ENCODE data around the gene ERBIN. TPM values are rescaled to one million over a fixed set of nuclear protein-coding genes. Genes with fewer than 3 reads are reported as not detected.
"Not testable (repeated sequence)": the region's sequence is repeated elsewhere in the genome, so short reads cannot be mapped to it uniquely, and the experiment has no call there.

Gene ERBIN
- total RNA-seq, 2 experiments from 2014 or later: 44.8 to 52.3 TPM

DNA sequence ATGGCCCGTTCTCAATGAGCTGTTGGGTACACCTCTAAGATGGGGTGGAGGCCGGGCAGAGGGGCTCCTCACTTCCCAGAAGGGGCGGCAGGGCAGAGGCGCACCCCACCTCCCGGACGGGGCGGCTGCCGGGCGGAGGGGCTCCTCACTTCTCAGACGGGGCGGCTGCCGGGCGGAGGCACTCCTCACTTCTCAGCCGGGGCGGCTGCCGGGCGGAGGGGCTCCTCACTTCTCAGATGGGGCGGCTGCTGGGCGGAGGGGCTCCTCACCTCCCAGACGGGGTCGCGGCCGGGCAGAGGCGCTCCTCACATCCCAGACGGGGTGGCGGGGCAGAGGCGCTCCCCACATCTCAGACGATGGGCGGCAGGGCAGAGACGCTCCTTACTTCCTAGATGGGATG lies 31.3 kb downstream of the ERBIN start:
- POLR2A ChIA-PET; ATAC-seq; intact Hi-C loops (cut with DNase I, micrococcal nuclease); H3K9me3 Mint-ChIP-seq (ENCODE audit: low read depth); H3K27me3 Mint-ChIP-seq; DNase-seq; H3K27ac Mint-ChIP-seq; H3K4me3 Mint-ChIP-seq; CTCF ChIA-PET: not testable (repeated sequence)
- Mint-ChIP-seq H3K36me3 (ENCODE audit: low read depth) (peaks cover 22% of the 10 kb centered on the region), H3K4me1 (peaks cover 58% of the 10 kb centered on the region)

DNA sequence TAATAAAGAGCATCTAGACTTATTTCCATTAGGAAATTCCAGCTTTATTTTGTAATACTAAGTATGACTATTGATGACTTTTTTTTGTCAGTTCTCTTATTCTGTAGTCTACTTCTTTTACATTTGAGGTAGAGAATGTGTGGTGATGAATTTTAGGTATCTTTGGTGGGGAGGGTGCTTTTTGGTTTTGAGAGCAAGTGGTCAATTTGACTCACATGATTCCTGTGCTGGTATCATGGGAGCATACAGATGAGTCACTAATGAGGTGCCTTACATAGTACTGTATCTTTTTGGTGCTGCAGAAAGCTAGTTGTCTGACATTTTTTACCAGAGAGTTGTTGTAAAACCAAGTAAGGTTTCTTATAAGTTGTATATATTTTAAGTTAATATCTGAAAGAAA lies 35.3 kb downstream of the ERBIN start:
- peak overlapping the region; percentile 68 for H3K27ac Mint-ChIP-seq
- peaks cover 3% of the 10 kb centered on the region for H3K9me3 Mint-ChIP-seq (ENCODE audit: low read depth)
- CTCF ChIA-PET: interaction anchor here (0.6 to 0.8 kb wide), 2 partner anchors 8 to 41 kb away, joined by 3 to 4 read pairs; no protein-coding TSS in a partner anchor
- no peaks in the 10 kb centered on the region for H3K27me3 Mint-ChIP-seq
- H3K4me3 Mint-ChIP-seq: no peak overlapping the region
- intact Hi-C loops (cut with DNase I, micrococcal nuclease): loop anchor here (1.0 to 5.0 kb wide), 2 partner anchors 34 to 35 kb away; partner anchors contain the start of gene ERBIN (in 2 of the 2)
- ATAC-seq (peak; percentile 95), DNase-seq (peak; percentile 28)
- H3K4me1 Mint-ChIP-seq: peaks cover 64% of the 10 kb centered on the region
- peaks cover 13% of the 10 kb centered on the region for H3K36me3 Mint-ChIP-seq (ENCODE audit: low read depth)
- POLR2A ChIA-PET: interaction anchor here (0.5 to 0.6 kb wide), 2 partner anchors 20 to 122 kb away, joined by 3 to 5 read pairs; no protein-coding TSS in a partner anchor

DNA sequence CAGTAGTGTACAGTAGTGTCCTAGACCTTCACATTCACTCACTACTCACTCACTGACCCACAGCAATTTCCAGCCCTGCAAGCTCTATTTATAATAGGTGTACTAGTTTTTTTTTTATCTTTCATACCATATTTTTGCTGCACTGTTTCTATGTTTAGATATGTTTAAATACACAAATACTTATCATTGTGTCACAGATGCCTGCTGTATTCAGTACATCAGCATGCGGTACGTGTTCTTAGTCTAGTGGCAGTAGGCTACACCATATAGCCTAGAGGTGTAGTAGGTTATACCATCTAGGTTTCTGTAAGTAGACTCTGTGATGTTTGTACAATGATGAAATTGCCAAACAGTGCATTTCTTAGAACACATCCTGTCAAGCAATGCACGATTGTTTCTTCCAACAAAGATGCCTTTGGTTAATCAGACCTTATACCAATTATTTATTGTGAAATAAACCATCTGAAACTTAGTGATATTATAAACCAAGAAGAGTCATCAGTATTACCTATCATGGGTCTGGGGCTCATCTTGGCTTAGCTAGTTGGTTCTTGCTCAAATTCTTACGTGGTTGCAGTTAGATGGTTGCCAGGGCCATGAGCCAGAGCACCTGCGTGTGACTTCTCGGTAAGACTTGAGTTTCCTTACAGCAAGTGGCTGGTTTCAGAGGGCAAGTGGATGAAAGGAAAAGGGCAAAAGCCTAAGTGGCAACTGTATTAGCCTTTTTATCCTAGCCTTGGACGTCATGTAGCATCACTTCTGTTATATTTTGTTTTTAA lies 41.1 kb downstream of the ERBIN start:
- ChIA-PET CTCF (interaction anchor here (0.9 kb wide), 1 partner anchor 16 kb away, joined by 4 read pairs; no protein-coding TSS in a partner anchor), POLR2A (no interaction called here)
- H3K36me3 Mint-ChIP-seq (ENCODE audit: low read depth): peaks cover 3% of the 10 kb centered on the region
- intact Hi-C loops (cut with DNase I, micrococcal nuclease): no loop called here
- ATAC-seq (peak; percentile 70), DNase-seq (peak; percentile 11)
- H3K4me1 Mint-ChIP-seq: peaks cover 72% of the 10 kb centered on the region
- H3K27me3 Mint-ChIP-seq: no peaks in the 10 kb centered on the region
- H3K4me3 Mint-ChIP-seq: no peak overlapping the region
- no peaks in the 10 kb centered on the region for H3K9me3 Mint-ChIP-seq (ENCODE audit: low read depth)
- peak overlapping the region; percentile 55 for H3K27ac Mint-ChIP-seq

DNA sequence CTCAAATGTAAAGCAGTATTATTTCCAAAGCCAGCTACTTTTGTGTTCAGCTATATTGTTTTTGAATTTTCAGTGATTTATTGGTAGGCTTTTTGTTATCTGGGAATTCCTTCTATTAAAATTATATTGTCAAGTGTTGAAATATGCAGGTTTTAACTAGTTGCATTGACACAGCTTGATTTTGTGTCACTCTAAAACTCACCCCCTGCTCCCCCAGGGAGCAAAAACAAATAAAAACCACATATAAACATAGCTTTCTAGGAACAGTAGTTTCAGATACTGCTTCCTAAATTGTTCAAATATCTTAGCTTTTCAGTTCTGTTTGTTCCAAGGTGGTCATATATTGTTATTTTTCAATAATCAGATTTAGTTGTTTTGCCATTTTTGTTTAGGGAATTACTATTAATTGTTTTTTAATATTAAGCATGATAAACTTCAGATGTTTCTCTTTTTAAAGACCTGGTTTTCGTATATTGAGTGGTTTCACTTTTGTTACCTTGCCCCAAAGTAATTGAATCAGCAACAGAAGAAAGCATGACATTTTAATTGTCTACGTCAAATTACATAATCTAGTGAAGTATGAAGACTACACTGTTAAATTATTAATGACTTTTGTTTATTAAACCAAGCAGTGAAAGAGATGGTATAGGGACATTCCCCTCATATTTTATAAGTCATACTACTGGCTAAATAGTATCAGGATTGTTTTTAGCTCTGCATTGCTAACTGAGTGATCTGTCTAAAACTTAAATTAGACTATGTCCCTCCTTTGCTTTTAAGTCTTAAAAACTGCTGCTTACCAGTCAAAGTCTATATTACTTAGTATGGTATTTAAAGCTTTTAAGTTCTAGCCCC lies 43.4 kb downstream of the ERBIN start:
- ATAC-seq: no peak
- intact Hi-C loops (cut with DNase I, micrococcal nuclease): no loop called here
- ChIA-PET CTCF (interaction anchor here (0.6 to 1.4 kb wide), 5 partner anchors 8 to 207 kb away, joined by 3 to 6 read pairs (median 3); no protein-coding TSS in a partner anchor), POLR2A (interaction anchor here (0.5 kb wide), 1 partner anchor 265 kb away, joined by 6 read pairs; no protein-coding TSS in a partner anchor)
- Mint-ChIP-seq H3K36me3 (ENCODE audit: low read depth) (peaks cover 14% of the 10 kb centered on the region), H3K4me3 (peak overlapping the region; percentile 47), H3K27me3 (no peaks in the 10 kb centered on the region), H3K9me3 (ENCODE audit: low read depth) (no peaks in the 10 kb centered on the region), H3K4me1 (peaks cover 67% of the 10 kb centered on the region), H3K27ac (peak overlapping the region; percentile 33)
- no peak for DNase-seq

DNA sequence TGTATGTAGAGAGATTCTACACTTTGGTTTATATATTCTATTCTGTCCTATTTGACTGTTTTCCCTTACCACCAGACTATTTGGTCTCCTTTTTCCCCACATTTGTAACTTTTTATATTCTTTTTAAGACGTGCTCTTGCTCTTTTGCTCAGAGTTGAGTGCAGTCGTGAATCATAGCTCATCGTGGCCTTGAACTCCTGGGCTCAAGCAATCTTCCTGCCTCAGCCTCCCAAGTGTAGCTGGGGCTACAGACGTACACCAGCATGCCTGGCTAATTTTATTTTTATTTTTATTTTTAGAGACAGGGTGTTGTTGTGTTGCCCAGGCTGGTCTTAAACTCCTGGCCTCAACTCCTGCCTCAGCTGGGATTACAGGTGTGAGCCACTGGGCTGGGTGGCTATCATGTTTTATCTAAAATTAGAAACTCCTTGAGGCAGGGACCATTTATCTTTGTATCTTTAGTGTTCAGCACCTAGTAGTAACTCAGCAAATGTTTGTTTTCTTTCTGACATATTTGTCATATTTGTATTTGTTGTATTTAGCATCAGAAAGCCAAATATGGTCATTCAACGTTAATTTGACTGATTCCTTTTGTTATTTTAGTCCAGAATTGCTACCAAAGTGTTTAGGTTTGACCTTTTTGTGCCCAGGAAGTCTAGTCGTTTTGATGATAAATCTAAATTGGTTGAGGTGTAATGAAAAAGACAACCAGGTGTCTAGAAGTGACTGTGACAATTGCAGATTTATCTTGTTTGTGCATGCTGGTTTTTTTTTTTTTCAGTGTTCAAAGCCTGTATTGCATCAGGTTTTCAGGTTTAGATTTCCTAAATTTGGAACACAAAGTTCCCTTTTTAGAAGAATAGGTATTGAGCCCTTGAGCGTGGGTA lies 44.3 kb downstream of the ERBIN start:
- peak; percentile 34 for ATAC-seq
- Mint-ChIP-seq H3K27ac (peak overlapping the region; percentile 76), H3K4me1 (peaks cover 64% of the 10 kb centered on the region), H3K9me3 (ENCODE audit: low read depth) (no peaks in the 10 kb centered on the region), H3K36me3 (ENCODE audit: low read depth) (peaks cover 16% of the 10 kb centered on the region), H3K27me3 (no peaks in the 10 kb centered on the region), H3K4me3 (peak overlapping the region; percentile 47)
- intact Hi-C loops (cut with DNase I, micrococcal nuclease): no loop called here
- ChIA-PET CTCF (interaction anchor here (0.6 to 1.4 kb wide), 3 partner anchors 45 to 208 kb away, joined by 3 to 4 read pairs (median 3); no protein-coding TSS in a partner anchor), POLR2A (interaction anchor here (0.6 kb wide), 1 partner anchor 26 kb away, joined by 6 read pairs; no protein-coding TSS in a partner anchor)
- DNase-seq: no peak

DNA sequence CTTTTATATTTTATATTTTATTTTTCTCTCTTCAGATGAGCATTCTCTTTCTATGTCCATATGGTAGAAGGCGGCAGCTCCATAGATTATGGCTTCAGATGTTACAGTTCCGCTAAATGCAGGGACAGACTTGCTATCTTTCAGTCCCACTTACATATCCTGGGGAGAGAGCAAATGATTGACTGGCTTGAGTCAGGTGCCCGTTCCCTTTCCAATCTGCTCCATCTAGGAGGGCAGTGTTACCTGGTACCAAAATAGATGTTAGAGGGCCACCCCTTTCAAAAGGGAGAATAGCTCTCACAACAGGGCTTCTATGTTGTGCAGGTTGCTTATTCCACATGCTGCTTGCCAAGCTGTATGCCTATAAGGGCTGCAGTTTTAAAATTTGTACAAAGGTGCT lies 45.3 kb downstream of the ERBIN start:
- Mint-ChIP-seq H3K27ac (no peak overlapping the region), H3K4me3 (no peak overlapping the region), H3K36me3 (ENCODE audit: low read depth) (peaks cover 20% of the 10 kb centered on the region), H3K9me3 (ENCODE audit: low read depth) (no peaks in the 10 kb centered on the region), H3K4me1 (peaks cover 57% of the 10 kb centered on the region), H3K27me3 (no peaks in the 10 kb centered on the region)
- ATAC-seq (no peak), DNase-seq (no peak)
- CTCF ChIA-PET: interaction anchor here (1.0 to 1.2 kb wide), 2 partner anchors 41 to 55 kb away, joined by 3 read pairs; no protein-coding TSS in a partner anchor
- POLR2A ChIA-PET: no interaction called here
- intact Hi-C loops (cut with DNase I, micrococcal nuclease): no loop called here

DNA sequence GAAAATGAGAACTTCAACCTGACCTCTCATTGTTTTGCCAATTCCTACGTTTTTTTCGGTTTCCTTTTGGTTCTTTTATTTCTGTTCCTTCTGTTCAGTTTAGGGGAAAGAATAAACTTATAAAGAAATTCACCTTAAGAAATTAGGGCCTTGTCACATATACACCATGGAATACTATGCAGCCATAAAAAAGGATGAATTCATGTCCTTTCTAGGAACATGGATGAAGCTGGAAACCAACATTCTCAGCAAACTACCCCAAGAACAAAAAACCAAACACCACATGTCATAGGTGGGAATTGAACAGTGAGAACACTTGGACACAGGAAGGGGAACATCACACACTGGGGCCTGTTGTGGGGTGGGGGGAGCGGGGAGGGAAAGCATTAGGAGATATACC lies 46.5 kb downstream of the ERBIN start:
- intact Hi-C loops (cut with DNase I, micrococcal nuclease); DNase-seq; H3K27me3 Mint-ChIP-seq; H3K9me3 Mint-ChIP-seq (ENCODE audit: low read depth); POLR2A ChIA-PET; ATAC-seq; CTCF ChIA-PET; H3K4me3 Mint-ChIP-seq; H3K27ac Mint-ChIP-seq: not testable (repeated sequence)
- Mint-ChIP-seq H3K4me1 (peaks cover 48% of the 10 kb centered on the region), H3K36me3 (ENCODE audit: low read depth) (peaks cover 20% of the 10 kb centered on the region)

DNA sequence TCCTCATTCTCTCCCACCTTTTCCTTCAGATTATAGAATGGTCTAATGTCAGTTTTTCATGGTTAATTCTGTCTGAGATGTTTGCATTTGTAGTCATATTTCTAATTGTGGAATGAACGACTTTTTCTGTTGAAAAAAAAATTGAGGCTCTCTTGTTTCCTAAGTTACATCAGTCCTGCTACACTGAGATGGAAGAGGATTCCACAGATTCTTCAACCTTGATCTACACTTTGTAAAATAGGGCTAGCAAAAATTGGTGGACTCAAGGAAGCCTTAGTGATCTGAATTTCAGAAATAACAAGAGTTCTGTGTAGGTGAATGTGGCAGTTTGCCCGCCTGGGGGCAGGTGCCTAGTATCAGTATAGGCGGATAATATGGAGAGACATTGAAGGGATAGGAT lies 51.9 kb downstream of the ERBIN start:
- Mint-ChIP-seq H3K4me3 (no peak overlapping the region), H3K27ac (no peak overlapping the region), H3K9me3 (ENCODE audit: low read depth) (peaks cover 2% of the 10 kb centered on the region), H3K36me3 (ENCODE audit: low read depth) (peaks cover 23% of the 10 kb centered on the region), H3K27me3 (no peaks in the 10 kb centered on the region), H3K4me1 (peaks cover 45% of the 10 kb centered on the region)
- intact Hi-C loops (cut with DNase I, micrococcal nuclease): no loop called here
- ATAC-seq: no peak
- no peak for DNase-seq
- POLR2A ChIA-PET: interaction anchor here (0.5 kb wide), 1 partner anchor 52 kb away, joined by 4 read pairs; the partner anchor contains the start of gene ERBIN
- CTCF ChIA-PET: no interaction called here

DNA sequence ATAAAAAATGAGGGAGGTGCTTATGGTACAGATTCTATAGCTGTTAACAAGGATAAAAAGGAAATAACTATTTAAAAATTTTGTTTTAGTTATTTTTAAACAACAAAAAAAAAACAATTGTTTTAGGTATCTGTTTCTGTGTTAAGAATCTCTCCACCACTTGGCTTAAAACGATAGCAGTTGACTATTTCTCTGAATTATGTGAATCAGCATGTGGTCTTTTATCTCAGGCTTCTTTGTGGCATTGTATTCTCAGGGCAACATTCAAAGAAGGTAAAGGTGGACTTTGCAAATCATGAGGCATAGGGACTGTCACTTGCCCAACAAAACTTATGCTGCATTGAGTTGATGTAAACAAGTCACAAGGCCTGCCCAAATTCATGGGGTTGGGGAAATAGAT lies 55.2 kb downstream of the ERBIN start:
- no peak overlapping the region for H3K27ac Mint-ChIP-seq
- peaks cover 57% of the 10 kb centered on the region for H3K4me1 Mint-ChIP-seq
- no peak for DNase-seq
- POLR2A ChIA-PET: no interaction called here
- H3K9me3 Mint-ChIP-seq (ENCODE audit: low read depth): peaks cover 2% of the 10 kb centered on the region
- no peaks in the 10 kb centered on the region for H3K27me3 Mint-ChIP-seq
- ATAC-seq: peak; percentile 55
- intact Hi-C loops (cut with DNase I, micrococcal nuclease): no loop called here
- no peak overlapping the region for H3K4me3 Mint-ChIP-seq
- CTCF ChIA-PET: interaction anchor here (0.7 kb wide), 1 partner anchor 219 kb away, joined by 4 read pairs; no protein-coding TSS in a partner anchor
- peaks cover 11% of the 10 kb centered on the region for H3K36me3 Mint-ChIP-seq (ENCODE audit: low read depth)

DNA sequence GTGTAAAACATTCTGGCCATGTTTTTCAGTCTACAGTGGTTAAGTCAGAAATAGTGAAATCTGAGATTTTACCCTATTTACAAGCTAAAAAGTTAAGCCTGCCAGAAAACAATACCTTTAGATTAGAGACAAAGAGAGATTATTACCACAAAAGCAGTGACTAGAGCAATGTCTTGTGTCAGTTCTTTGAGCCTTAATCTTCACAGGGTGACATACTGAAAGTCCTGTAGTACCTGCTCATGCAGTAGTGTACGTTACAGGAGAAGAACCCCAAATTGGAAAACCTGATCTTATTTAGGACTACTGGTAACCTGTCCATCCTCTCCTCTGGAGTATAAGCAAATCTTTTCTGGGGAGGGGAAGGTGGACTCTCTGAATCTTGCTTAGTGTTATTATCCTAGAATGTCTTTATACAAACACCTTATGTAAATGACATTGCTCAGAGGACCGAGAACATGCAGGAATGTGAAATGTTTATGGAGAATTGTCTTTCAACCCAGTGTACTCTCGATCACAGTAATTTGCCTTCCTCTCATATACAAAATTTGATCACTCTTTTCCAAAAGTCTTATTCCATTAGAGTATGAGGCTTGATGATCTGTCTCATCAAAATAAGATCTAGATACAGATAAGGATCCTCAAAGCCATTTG lies 55.7 kb downstream of the ERBIN start:
- H3K4me3 Mint-ChIP-seq: no peak overlapping the region
- H3K27ac Mint-ChIP-seq: peak overlapping the region; percentile 33
- ChIA-PET CTCF (interaction anchor here (0.7 kb wide), 1 partner anchor 219 kb away, joined by 4 read pairs; no protein-coding TSS in a partner anchor), POLR2A (no interaction called here)
- DNase-seq: no peak
- peaks cover 62% of the 10 kb centered on the region for H3K4me1 Mint-ChIP-seq
- H3K27me3 Mint-ChIP-seq: no peaks in the 10 kb centered on the region
- peaks cover 11% of the 10 kb centered on the region for H3K36me3 Mint-ChIP-seq (ENCODE audit: low read depth)
- H3K9me3 Mint-ChIP-seq (ENCODE audit: low read depth): peaks cover 2% of the 10 kb centered on the region
- no peak for ATAC-seq
- intact Hi-C loops (cut with DNase I, micrococcal nuclease): no loop called here

Measured in activated CD4-positive, alpha-beta T cell treated with anti-CD3 and anti-CD28 coated beads for 36 hours (primary cell).